ENCODE measurements around the gene ACADS.

DNA sequence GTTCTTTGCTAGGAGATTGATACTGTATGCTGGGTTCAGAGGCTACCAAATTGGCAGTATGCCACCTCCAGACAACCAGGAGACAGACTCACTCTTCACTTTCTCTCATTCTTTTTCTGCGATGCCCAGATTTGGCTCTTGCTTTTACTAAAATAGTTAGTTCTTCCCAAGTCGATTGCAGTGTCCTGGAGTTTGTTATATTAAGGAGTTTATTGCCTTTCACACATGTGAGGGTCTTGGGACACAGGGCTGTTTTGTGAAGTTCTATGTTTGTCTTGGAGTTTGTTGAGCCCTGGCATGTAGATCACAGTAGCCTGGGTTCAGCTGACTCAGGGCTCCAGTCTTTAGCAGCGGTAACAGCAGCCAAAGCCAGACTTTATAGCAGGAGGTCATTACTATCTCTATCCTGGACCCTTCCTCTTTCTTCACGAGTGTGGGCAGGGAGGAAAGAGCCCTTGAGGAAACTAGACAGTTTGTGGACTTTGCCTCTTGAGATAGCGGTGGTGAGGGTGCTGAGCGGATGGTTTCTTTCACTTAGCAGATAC, 37.0 kb upstream of the ACADS start:
- TF ChIP-seq EZH2 (IDR thresholded peaks at IDR 0.05), result no peak
- TF ChIP-seq, protein P1, sequence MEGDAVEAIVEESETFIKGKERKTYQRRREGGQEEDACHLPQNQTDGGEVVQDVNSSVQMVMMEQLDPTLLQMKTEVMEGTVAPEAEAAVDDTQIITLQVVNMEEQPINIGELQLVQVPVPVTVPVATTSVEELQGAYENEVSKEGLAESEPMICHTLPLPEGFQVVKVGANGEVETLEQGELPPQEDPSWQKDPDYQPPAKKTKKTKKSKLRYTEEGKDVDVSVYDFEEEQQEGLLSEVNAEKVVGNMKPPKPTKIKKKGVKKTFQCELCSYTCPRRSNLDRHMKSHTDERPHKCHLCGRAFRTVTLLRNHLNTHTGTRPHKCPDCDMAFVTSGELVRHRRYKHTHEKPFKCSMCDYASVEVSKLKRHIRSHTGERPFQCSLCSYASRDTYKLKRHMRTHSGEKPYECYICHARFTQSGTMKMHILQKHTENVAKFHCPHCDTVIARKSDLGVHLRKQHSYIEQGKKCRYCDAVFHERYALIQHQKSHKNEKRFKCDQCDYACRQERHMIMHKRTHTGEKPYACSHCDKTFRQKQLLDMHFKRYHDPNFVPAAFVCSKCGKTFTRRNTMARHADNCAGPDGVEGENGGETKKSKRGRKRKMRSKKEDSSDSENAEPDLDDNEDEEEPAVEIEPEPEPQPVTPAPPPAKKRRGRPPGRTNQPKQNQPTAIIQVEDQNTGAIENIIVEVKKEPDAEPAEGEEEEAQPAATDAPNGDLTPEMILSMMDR (IDR thresholded peaks at IDR 0.05), result no peak
- no peak for TF ChIP-seq EZH2phosphoT487 (IDR thresholded peaks at IDR 0.05)

Measured in neural progenitor cell (in vitro differentiated cells).